ENCODE data around the gene SIN3B.

SIN3B gene

GRCh38 chr19:16834747-16835146 is 5.5 kb downstream of the SIN3B start:
- TF ChIP-seq FOXA1 (IDR thresholded peaks at IDR 0.05) (no peak), HDGF (IDR thresholded peaks at IDR 0.05; ENCODE audit: borderline replicate concordance) (no peak), BHLHE40 (IDR thresholded peaks at IDR 0.05; ENCODE audit: borderline replicate concordance) (no peak), CTBP1 (IDR thresholded peaks at IDR 0.05; ENCODE audit: borderline replicate concordance) (no peak), SP1 (IDR thresholded peaks at IDR 0.05) (no peak), TARDBP (IDR thresholded peaks at IDR 0.05) (no peak), SUZ12 (IDR thresholded peaks at IDR 0.05) (no peak), ARNT (IDR thresholded peaks at IDR 0.05) (no peak), FOXM1 (IDR thresholded peaks at IDR 0.05; ENCODE audit: borderline replicate concordance) (no peak), ELF4 (IDR thresholded peaks at IDR 0.05) (no peak), NFRKB (IDR thresholded peaks at IDR 0.05) (no peak), LEF1 (IDR thresholded peaks at IDR 0.05; ENCODE audit: borderline replicate concordance) (no peak), FOXK2 (IDR thresholded peaks at IDR 0.05) (no peak), L3MBTL2 (conservative IDR thresholded peaks at IDR 0.05) (no peak), ZNF384 (IDR thresholded peaks at IDR 0.05) (no peak)
- TF ChIP-seq, protein P1, sequence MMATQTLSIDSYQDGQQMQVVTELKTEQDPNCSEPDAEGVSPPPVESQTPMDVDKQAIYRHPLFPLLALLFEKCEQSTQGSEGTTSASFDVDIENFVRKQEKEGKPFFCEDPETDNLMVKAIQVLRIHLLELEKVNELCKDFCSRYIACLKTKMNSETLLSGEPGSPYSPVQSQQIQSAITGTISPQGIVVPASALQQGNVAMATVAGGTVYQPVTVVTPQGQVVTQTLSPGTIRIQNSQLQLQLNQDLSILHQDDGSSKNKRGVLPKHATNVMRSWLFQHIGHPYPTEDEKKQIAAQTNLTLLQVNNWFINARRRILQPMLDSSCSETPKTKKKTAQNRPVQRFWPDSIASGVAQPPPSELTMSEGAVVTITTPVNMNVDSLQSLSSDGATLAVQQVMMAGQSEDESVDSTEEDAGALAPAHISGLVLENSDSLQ (IDR thresholded peaks at IDR 0.05), result no peak
- no peak for DNase-seq (ENCODE audit: extremely low spot score)
- CTCF ChIA-PET, result no interaction called here
- POLR2A ChIA-PET, result no interaction called here

DNA sequence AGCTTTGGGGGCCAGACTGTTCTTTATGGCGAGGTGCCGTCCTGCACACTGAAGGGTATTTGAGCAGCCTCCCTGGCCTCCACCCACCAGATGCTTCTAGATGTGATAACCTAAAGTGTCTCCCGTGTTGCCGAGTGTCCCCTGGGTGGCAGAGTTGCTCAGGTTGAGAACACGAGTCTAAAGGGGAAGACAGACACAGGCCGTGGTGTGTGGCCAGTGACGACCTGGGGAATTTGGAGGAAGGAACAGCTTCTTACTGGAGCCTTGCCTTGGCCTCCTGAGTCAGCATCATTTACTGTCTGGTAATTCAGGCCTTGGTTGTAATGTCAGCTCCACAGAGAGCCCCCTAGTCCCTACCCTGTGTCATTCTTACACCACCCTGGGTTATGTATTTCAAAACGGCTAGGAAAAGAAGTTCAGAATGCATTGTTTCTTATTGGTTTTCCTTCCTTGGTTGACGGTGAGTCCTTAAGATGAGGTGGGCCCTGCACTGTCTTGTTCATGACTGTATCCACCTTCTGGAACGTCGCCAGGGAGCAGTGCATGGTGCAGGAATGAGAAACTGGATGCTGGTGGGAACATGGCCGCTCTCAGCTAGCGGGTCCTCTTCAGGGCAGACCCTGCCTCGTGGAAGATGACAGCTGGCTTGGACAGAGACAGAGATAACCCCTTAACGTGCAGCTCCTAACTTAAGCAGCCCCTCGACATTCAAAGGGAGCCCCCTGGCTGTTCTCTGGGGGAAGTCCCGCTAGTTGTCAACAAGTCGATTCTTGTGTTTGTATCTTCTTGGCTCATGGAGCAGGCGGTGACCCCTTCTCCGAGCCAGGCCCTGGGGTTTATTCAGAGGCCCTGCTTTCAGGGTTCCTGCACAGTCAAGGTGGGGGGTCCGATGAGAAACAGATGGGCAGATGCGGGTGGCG is 7.2 kb downstream of the SIN3B start:
- DNase-seq (ENCODE audit: extremely low spot score), result no peak
- CTCF ChIA-PET, result no interaction called here
- POLR2A ChIA-PET, result no interaction called here
- TF ChIP-seq FOXK2 (IDR thresholded peaks at IDR 0.05) (no peak), HDGF (IDR thresholded peaks at IDR 0.05; ENCODE audit: borderline replicate concordance) (no peak), ZNF384 (IDR thresholded peaks at IDR 0.05) (no peak), SUZ12 (IDR thresholded peaks at IDR 0.05) (no peak)

DNA sequence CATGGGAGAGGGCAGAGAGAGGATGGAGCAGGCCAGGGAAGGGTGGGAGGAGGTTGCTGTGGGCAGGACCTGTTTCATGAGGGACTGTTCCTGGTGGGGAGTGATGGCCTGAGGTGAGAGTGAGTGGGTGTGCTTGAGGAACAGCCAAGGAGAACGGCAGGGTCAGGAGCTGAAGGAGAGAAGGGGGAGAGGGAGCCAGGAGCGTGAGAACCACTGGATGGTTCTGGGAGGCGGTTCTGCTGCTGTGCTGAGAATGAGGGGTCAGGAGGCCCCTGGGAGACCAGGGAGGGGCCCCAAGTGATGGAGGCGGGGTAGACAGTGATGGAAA is 7.8 kb downstream of the SIN3B start:
- POLR2A ChIA-PET, result no interaction called here
- no peak for DNase-seq (ENCODE audit: extremely low spot score)
- TF ChIP-seq FOXM1 (IDR thresholded peaks at IDR 0.05; ENCODE audit: borderline replicate concordance) (no peak), FOXA1 (IDR thresholded peaks at IDR 0.05) (no peak), TARDBP (IDR thresholded peaks at IDR 0.05) (no peak), L3MBTL2 (conservative IDR thresholded peaks at IDR 0.05) (no peak), LEF1 (IDR thresholded peaks at IDR 0.05; ENCODE audit: borderline replicate concordance) (no peak), ELF4 (IDR thresholded peaks at IDR 0.05) (no peak), ZNF384 (IDR thresholded peaks at IDR 0.05) (no peak), ARNT (IDR thresholded peaks at IDR 0.05) (no peak), FOXK2 (IDR thresholded peaks at IDR 0.05) (no peak), BHLHE40 (IDR thresholded peaks at IDR 0.05; ENCODE audit: borderline replicate concordance) (no peak), NFRKB (IDR thresholded peaks at IDR 0.05) (no peak), SUZ12 (IDR thresholded peaks at IDR 0.05) (no peak), SP1 (IDR thresholded peaks at IDR 0.05) (no peak), CTBP1 (IDR thresholded peaks at IDR 0.05; ENCODE audit: borderline replicate concordance) (no peak), HDGF (IDR thresholded peaks at IDR 0.05; ENCODE audit: borderline replicate concordance) (no peak)
- TF ChIP-seq, protein P1 (IDR thresholded peaks at IDR 0.05), result no peak
- CTCF ChIA-PET, result no interaction called here

GRCh38 chr19:16841391-16841926 is 12.3 kb downstream of the SIN3B start:
- TF ChIP-seq SUZ12 (IDR thresholded peaks at IDR 0.05) (no peak), CTBP1 (IDR thresholded peaks at IDR 0.05; ENCODE audit: borderline replicate concordance) (no peak), SP1 (IDR thresholded peaks at IDR 0.05) (no peak), LEF1 (IDR thresholded peaks at IDR 0.05; ENCODE audit: borderline replicate concordance) (no peak), FOXK2 (IDR thresholded peaks at IDR 0.05) (no peak), ZNF384 (IDR thresholded peaks at IDR 0.05) (no peak), FOXA1 (IDR thresholded peaks at IDR 0.05) (no peak), NFRKB (IDR thresholded peaks at IDR 0.05) (no peak), FOXM1 (IDR thresholded peaks at IDR 0.05; ENCODE audit: borderline replicate concordance) (no peak), HDGF (IDR thresholded peaks at IDR 0.05; ENCODE audit: borderline replicate concordance) (no peak), L3MBTL2 (conservative IDR thresholded peaks at IDR 0.05) (no peak), ARNT (IDR thresholded peaks at IDR 0.05) (no peak), BHLHE40 (IDR thresholded peaks at IDR 0.05; ENCODE audit: borderline replicate concordance) (no peak), ELF4 (IDR thresholded peaks at IDR 0.05) (no peak)
- TF ChIP-seq, protein P1 (IDR thresholded peaks at IDR 0.05), result no peak
- ChIA-PET POLR2A (no interaction called here), CTCF (no interaction called here)
- DNase-seq (ENCODE audit: extremely low spot score), result no peak

DNA sequence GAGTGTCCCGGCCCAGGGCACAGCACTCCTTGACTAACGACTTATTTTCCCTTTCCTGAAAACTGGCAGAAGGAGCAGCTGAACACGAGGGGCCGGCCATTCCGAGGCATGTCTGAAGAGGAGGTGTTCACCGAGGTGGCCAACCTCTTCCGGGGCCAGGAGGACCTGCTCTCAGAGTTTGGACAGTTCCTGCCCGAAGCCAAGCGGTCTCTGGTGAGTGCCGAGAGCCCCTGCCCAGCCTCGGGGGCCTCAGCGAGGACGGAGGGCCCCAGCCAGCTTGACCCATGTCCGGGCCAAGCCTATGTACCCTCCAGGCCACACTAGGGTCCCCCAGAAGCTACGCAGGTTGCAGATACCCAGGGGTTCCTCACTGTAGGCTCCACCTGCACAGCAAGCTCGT is 17.7 kb downstream of the SIN3B start:
- ChIA-PET CTCF (no interaction called here), POLR2A (interaction anchor here (0.7 kb wide), 2 partner anchors 16 to 18 kb away, joined by 3 read pairs; partner anchors contain the start of gene SIN3B)
- TF ChIP-seq L3MBTL2 (conservative IDR thresholded peaks at IDR 0.05) (no peak), FOXA1 (IDR thresholded peaks at IDR 0.05) (no peak), SP1 (IDR thresholded peaks at IDR 0.05) (no peak), ELF4 (IDR thresholded peaks at IDR 0.05) (no peak)
- TF ChIP-seq, protein P1 (IDR thresholded peaks at IDR 0.05), result no peak
- DNase-seq (ENCODE audit: extremely low spot score), result no peak
